GM12872 (cell line): ENCODE results near the gene GARS1.

Experiments
- TF ChIP-seq, protein P1 (sequence below): IDR thresholded peaks from 3 replicates; pipeline ENCODE4 v1.5.1; 2011; ENCODE audit warnings: low read depth, mild to moderate bottlenecking, low read length, moderate library complexity; ENCODE audit not compliant: insufficient read depth

Gene GARS1

DNA sequence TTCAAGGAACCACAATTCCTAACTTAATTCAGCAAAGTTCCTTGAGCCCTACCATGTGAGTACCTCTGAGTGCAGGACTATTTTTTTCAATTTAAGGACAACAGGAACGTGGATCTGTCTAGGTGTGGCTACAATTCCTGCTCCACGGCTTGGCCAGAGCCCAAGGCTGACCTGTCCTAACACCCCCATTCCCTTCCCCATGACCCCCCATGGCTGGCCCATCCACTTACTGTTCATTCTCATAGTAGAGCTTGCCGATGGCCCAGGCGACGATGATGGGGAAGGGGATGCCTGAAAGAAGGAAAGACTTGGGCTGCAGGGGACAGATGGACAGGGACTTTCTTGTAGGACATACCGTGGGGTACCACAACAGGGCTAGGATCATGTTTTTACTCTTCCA lies 67.2 kb downstream of the GARS1 start:
- TF ChIP-seq, protein P1, sequence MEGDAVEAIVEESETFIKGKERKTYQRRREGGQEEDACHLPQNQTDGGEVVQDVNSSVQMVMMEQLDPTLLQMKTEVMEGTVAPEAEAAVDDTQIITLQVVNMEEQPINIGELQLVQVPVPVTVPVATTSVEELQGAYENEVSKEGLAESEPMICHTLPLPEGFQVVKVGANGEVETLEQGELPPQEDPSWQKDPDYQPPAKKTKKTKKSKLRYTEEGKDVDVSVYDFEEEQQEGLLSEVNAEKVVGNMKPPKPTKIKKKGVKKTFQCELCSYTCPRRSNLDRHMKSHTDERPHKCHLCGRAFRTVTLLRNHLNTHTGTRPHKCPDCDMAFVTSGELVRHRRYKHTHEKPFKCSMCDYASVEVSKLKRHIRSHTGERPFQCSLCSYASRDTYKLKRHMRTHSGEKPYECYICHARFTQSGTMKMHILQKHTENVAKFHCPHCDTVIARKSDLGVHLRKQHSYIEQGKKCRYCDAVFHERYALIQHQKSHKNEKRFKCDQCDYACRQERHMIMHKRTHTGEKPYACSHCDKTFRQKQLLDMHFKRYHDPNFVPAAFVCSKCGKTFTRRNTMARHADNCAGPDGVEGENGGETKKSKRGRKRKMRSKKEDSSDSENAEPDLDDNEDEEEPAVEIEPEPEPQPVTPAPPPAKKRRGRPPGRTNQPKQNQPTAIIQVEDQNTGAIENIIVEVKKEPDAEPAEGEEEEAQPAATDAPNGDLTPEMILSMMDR: no peak

DNA sequence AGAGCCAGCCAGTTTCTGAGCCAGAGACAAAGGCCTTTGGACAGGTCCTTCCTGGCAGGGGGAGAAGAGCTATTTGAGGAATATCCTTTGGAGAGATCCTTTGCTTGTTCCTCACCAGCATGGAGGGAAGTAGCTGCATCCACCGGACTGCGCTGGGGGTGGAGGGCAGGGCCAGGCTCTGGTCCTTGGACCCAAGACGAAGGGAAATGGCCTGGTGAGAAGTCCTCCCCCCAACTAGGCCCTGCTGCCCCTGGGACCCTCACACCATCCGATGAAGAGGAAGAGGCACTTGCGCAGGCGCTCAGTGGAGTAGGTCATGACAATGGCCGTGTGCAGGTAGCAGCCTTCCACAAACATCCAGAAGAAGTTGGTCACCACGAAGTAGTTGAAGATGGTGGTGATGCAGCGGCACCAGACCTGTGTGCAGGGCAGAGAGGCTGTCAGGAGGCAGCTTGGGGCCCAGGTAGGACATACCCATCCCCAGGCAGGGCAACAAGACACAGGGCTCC lies 67.8 kb downstream of the GARS1 start:
- TF ChIP-seq, protein P1: no peak

DNA sequence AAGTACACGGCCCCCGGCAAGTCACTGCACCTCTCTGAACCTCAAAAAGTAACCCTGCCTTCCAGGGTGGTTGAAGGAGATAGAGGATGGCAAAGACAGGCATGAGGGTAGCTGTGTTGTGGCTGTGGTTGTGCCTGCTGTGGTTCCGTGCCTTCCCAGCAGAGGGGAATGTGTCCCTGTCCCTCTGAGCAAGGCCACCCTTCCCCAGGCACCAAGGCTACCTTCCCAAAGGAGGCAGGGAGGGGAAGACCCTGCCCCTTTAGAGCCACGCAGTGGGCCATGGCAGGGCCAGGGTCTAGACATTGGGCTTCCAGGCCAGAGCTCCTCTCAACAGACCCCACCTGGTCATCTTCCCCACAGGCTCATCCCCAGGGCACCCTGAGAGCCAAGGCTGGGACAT lies 68.7 kb downstream of the GARS1 start:
- TF ChIP-seq, protein P1: no peak

DNA sequence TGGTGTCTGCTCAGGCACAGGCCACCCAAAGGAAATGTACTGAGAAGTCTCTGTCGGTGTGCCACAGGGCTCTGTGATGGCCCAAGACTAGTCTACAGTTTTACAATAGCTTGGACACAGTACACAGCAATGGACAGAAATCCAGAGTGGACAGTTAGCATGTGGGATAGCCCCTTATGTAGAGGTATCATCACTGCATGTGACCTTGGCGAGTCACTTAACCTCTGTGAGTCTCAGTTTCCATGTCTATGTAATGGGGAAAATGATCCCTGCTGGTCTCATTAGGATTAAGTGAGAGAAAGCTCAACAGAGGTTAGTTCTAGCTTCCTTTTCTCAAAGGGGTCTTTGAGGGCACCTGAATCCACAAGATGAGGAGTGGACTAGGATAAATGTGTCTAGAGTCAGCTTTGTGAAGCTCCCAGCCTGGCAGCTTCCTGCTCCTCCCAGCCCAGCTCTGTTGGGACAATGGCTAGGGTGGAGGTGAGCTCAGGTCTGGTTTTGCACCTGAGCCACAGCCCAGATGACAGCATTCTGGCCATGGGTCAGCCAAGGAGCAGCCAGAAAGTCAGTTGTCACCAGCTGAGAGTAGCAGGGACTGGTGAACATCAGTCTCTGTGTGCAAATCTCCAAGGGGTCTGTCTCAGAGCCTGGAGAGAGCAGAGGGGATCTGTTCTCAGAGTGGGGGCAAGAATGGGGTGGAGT lies 69.7 kb downstream of the GARS1 start:
- TF ChIP-seq, protein P1: no peak

DNA sequence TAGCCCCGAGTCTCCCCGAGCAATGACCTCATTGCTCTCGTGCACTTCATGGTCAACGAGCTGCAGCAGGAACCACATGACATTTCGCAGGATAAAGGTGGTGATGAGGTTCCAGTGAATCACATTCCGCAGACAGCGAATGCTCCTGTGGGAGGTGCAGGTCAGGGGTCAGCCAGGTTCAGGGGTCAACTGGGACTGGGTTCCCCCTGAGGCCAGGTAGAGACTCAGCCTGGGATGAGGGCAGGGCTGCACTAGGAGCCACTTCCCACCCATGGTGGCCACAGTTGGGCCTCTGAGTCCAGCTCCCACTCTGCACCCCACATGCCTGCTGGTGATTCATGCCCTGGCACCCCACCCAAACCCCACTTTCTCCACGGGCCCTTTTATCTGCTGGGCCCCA lies 70.4 kb downstream of the GARS1 start:
- TF ChIP-seq, protein P1: no peak

DNA sequence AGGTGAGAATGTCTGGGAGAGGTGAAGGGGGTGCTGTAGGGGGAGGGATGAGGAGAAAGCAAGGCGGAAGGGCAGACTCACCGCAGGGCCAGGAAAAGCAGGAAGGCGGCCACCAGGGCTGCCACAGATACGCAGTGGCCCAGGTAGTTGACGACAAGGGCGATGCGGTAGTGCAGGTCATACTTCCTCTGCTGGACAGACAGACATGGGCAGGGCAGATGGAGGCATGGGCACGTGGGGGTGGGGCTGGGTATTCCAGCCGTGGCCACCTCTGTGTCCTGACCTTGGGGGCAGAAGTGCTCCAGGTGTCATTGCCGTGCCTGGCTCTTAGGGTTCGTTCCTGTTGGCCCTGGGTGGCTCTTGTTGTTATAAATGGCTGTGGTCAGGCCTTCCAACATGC lies 70.8 kb downstream of the GARS1 start:
- TF ChIP-seq, protein P1: no peak

DNA sequence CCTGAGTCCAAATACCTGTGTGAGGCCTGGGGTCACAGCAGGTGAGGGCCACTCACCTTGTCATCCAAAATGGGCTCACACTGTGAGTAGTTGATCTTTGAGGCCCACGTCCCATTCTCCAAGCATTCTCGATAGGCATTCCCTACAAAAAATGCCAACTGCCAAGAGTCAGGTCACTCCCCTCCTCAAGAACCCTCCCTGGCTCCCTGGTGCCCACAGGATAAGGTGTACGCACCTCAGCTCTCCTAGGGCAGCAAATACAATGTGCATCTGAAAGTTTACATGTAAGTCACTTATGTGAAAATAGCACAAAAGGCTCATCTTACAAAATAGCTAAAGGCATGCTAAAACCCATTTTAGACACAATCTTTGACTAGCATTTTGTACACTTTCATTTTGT lies 72.5 kb downstream of the GARS1 start:
- TF ChIP-seq, protein P1: no peak
